ENCODE measurements around the gene ARIH2.

The ARIH2 gene

GRCh38 chr3:49013113-49013737 lies 94.6 kb downstream of the ARIH2 start:
- Histone ChIP-seq H3K4me3 (IDR thresholded peaks at IDR 0.05; ENCODE audit: insufficient read depth, low read depth, low read length) (no peak overlapping the region), H4K20me1 (ENCODE audit: insufficient read depth) (no peaks in the 10 kb centered on the region), H3K4me1 (ENCODE audit: low read depth, poor library complexity, severe bottlenecking) (peaks cover 9% of the 10 kb centered on the region), H3K4me2 (no peak overlapping the region), H2AFZ (ENCODE audit: low read depth) (no peak overlapping the region), H3K9ac (no peak overlapping the region), H3K27ac (no peak overlapping the region), H3K79me2 (ENCODE audit: insufficient read depth, low read depth) (peaks cover 14% of the 10 kb centered on the region), H3K36me3 (ENCODE audit: insufficient read depth) (no peaks in the 10 kb centered on the region), H3K27me3 (ENCODE audit: insufficient read depth, low read depth) (no peaks in the 10 kb centered on the region)
- TF ChIP-seq CTCF (conservative IDR thresholded peaks at IDR 0.05; ENCODE audit: low read depth, low read length): no peak

GRCh38 chr3:49013738-49014660 lies 95.4 kb downstream of the ARIH2 start:
- peak; percentile 54 for TF ChIP-seq CTCF (conservative IDR thresholded peaks at IDR 0.05; ENCODE audit: low read depth, low read length)
- no peaks in the 10 kb centered on the region for H3K36me3 ChIP-seq (ENCODE audit: insufficient read depth)

GRCh38 chr3:49015072-49015471 lies 96.4 kb downstream of the ARIH2 start:
- H3K36me3 ChIP-seq (ENCODE audit: insufficient read depth): no peaks in the 10 kb centered on the region
- no peak overlapping the region for H3K9ac ChIP-seq
- TF ChIP-seq CTCF (conservative IDR thresholded peaks at IDR 0.05; ENCODE audit: low read depth, low read length): no peak
- H3K4me2 ChIP-seq: no peak overlapping the region
- H2AFZ ChIP-seq (ENCODE audit: low read depth): no peak overlapping the region
- no peaks in the 10 kb centered on the region for H3K27me3 ChIP-seq (ENCODE audit: insufficient read depth, low read depth)
- peaks cover 13% of the 10 kb centered on the region for H3K4me1 ChIP-seq (ENCODE audit: low read depth, poor library complexity, severe bottlenecking)
- H4K20me1 ChIP-seq (ENCODE audit: insufficient read depth): no peaks in the 10 kb centered on the region
- no peak overlapping the region for H3K4me3 ChIP-seq (IDR thresholded peaks at IDR 0.05; ENCODE audit: insufficient read depth, low read depth, low read length)
- peaks cover 8% of the 10 kb centered on the region; the same call in 1 of the 2 replicates for H3K79me2 ChIP-seq (ENCODE audit: insufficient read depth, low read depth)
- no peak overlapping the region for H3K27ac ChIP-seq

More at GRCh38 chr3:49013738-49014660, 95.4 kb downstream of the ARIH2 start:
- Histone ChIP-seq H2AFZ (ENCODE audit: low read depth) (no peak overlapping the region), H4K20me1 (ENCODE audit: insufficient read depth) (no peaks in the 10 kb centered on the region), H3K27me3 (ENCODE audit: insufficient read depth, low read depth) (no peaks in the 10 kb centered on the region), H3K9ac (no peak overlapping the region), H3K4me3 (IDR thresholded peaks at IDR 0.05; ENCODE audit: insufficient read depth, low read depth, low read length) (no peak overlapping the region), H3K4me1 (ENCODE audit: low read depth, poor library complexity, severe bottlenecking) (peaks cover 6% of the 10 kb centered on the region), H3K27ac (no peak overlapping the region), H3K79me2 (ENCODE audit: insufficient read depth, low read depth) (peaks cover 6% of the 10 kb centered on the region; the same call in 1 of the 2 replicates), H3K4me2 (no peak overlapping the region)

GRCh38 chr3:49015765-49016164 lies 97.1 kb downstream of the ARIH2 start:
- Histone ChIP-seq H3K79me2 (ENCODE audit: insufficient read depth, low read depth) (peaks cover 8% of the 10 kb centered on the region; the same call in 1 of the 2 replicates), H3K4me2 (no peak overlapping the region), H3K27me3 (ENCODE audit: insufficient read depth, low read depth) (no peaks in the 10 kb centered on the region), H2AFZ (ENCODE audit: low read depth) (no peak overlapping the region), H3K27ac (no peak overlapping the region), H3K4me3 (IDR thresholded peaks at IDR 0.05; ENCODE audit: insufficient read depth, low read depth, low read length) (no peak overlapping the region), H3K4me1 (ENCODE audit: low read depth, poor library complexity, severe bottlenecking) (peaks cover 13% of the 10 kb centered on the region), H3K9ac (no peak overlapping the region), H3K36me3 (ENCODE audit: insufficient read depth) (no peaks in the 10 kb centered on the region), H4K20me1 (ENCODE audit: insufficient read depth) (no peaks in the 10 kb centered on the region)
- no peak for TF ChIP-seq CTCF (conservative IDR thresholded peaks at IDR 0.05; ENCODE audit: low read depth, low read length)
